Measurements from ENCODE around the gene HPX. TPM values are rescaled to one million over a fixed set of nuclear protein-coding genes. Genes with fewer than 3 reads are reported as not detected.

The HPX gene
- total and polyA plus RNA-seq, 2 of the 4 experiments (the other 2 are of a cell fraction): 0.36 to 1.4 TPM

GRCh38 chr11:6473451-6474412, 32.9 kb upstream of the HPX start, which contains the start of gene TRIM3:
Gene TRIM3 (minus strand): TSS chr11:6473941. CDS start chr11:6465695, 8,246 bp downstream.
- POLR2A ChIA-PET (ENCODE audit: unreplicated experiment): no interaction called here
- Histone ChIP-seq H4K20me1 (ENCODE audit: insufficient read depth, low read length) (0 out of 2 replicates have a peak, but pooled peaks cover 2% of the 10 kb centered on the region), H3K14ac (replicated peaks; ENCODE audit: low read depth, low read length) (peak within 1 kb of the TSS; percentile 95), H2BK120ac (ENCODE audit: low read depth, low read length) (peak within 1 kb of the TSS; percentile 77), H2BK5ac (ENCODE audit: low read depth, low read length, poor library complexity, severe bottlenecking) (peak within 1 kb of the TSS; percentile 74), H2BK15ac (ENCODE audit: low read depth, low read length) (0 out of 3 replicates have a peak within 1 kb of the TSS, but pooled peaks have one; percentile 7), H3K18ac (ENCODE audit: low read depth, low read length) (peak within 1 kb of the TSS; percentile 53), H4K5ac (ENCODE audit: low read depth, low read length) (peak within 1 kb of the TSS; percentile 82), H2AFZ (replicated peaks; ENCODE audit: low read length, poor library complexity) (peak within 1 kb of the TSS; percentile 98), H3K36me3 (ENCODE audit: control insufficient read depth, insufficient read depth, low read length) (peaks cover 23% of the 10 kb centered on the region), H2AK5ac (ENCODE audit: low read depth, low read length) (peak within 1 kb of the TSS; percentile 69), H2BK20ac (ENCODE audit: low read depth, low read length) (no peak within 1 kb of the TSS), H3K27me3 (ENCODE audit: control insufficient read depth, insufficient read depth, low read length) (no peaks in the 10 kb centered on the region), H4K8ac (ENCODE audit: low read depth in 2 of 2, low read length in 2 of 2) (peak within 1 kb of the TSS; percentile 74 to 87), H3K23ac (ENCODE audit: low read depth, low read length) (peak within 1 kb of the TSS; percentile 87), H2AK9ac (replicated peaks; ENCODE audit: low read depth, low read length, poor library complexity) (peak within 1 kb of the TSS; percentile 97), H3K9me1 (ENCODE audit: insufficient read depth, low read length) (peaks cover 17% of the 10 kb centered on the region), H3K56ac (ENCODE audit: extremely low read depth, insufficient read depth, low read length) (peak within 1 kb of the TSS; percentile 78; the same call in 1 of the 2 replicates), H3K79me1 (ENCODE audit: low read depth in 1 of 2, low read length in 2 of 2) (peaks cover 20 to 69% of the 10 kb centered on the region in 2 experiments), H3K27ac (ENCODE audit: insufficient read depth, low read length) (peak within 1 kb of the TSS; percentile 87), H3K4me2 (ENCODE audit: low read depth, low read length) (peak within 1 kb of the TSS; percentile 92), H3K4me3 (ENCODE audit: insufficient read depth, low read depth, low read length) (peak within 1 kb of the TSS; percentile 99), H3K4ac (ENCODE audit: low read depth, low read length) (peak within 1 kb of the TSS; percentile 74), H3K4me1 (ENCODE audit: control insufficient read depth, insufficient read depth, low read length) (peaks cover 6% of the 10 kb centered on the region), H3K9ac (ENCODE audit: low read depth, low read length) (peak within 1 kb of the TSS; percentile 82), H4K91ac (ENCODE audit: insufficient read depth, low read depth, low read length) (peak within 1 kb of the TSS; percentile 75), H3K9me3 (ENCODE audit: control insufficient read depth, insufficient read depth, low read length) (no peaks in the 10 kb centered on the region)
- dilution Hi-C loops (cut with HindIII; ENCODE audit: low sequenced_read_pairs, unreplicated experiment): no loop called here
- 0% methylated on average over 13 of the region's 87 CpGs; no CpG with 5 or more reads in 1 of the 2 experiments for WGBS, 2 experiments (ENCODE audit: extremely low coverage in 2 of 2, insufficient read length in 1 of 2)
- in situ Hi-C loops (cut with MboI; ENCODE audit: low sequenced_read_pairs): no loop called here
- CTCF ChIA-PET: no interaction called here
- BruUV-seq (replicated peaks): no TSS peak
- DNase-seq (peak; percentile 80), ATAC-seq (ENCODE audit: low read depth) (peak; percentile 90)
- intact Hi-C loops (cut with micrococcal nuclease): loop anchor here (1.0 kb wide), 2 partner anchors 139 to 151 kb away; partner anchors contain the start of gene TAF10
- TF ChIP-seq CHD1 (IDR thresholded peaks at IDR 0.05; ENCODE audit: low read depth, low read length): no peak
- TF ChIP-seq POLR2A (IDR thresholded peaks at IDR 0.05; ENCODE audit: low read depth, low read length): peak; percentile 81
- no peak for TF ChIP-seq RCOR1 (IDR thresholded peaks at IDR 0.05; ENCODE audit: insufficient replicate concordance, low read length)
- peak; percentile 51; the same call in 1 of the 2 replicates for TF ChIP-seq MAZ (IDR thresholded peaks at IDR 0.05; ENCODE audit: borderline replicate concordance, low read depth, low read length)
- TF ChIP-seq FOS (IDR thresholded peaks at IDR 0.05; ENCODE audit: low read depth, low read length): no peak
- TF ChIP-seq ELK1 (IDR thresholded peaks at IDR 0.05; ENCODE audit: borderline replicate concordance, low read depth, low read length): no peak
- TF ChIP-seq CEBPB (IDR thresholded peaks at IDR 0.05; ENCODE audit: low read depth, low read length): no peak
- peak; percentile 21; the same call in 1 of the 2 replicates for TF ChIP-seq MXI1 (IDR thresholded peaks at IDR 0.05; ENCODE audit: borderline replicate concordance, low read depth, low read length)
- no peak for TF ChIP-seq NFE2L2 (IDR thresholded peaks at IDR 0.05; ENCODE audit: low read depth, low read length)
- TF ChIP-seq RAD21 (IDR thresholded peaks at IDR 0.05; ENCODE audit: low read length): peak; percentile 16; the same call in 1 of the 2 replicates
- TF ChIP-seq RFX5 (IDR thresholded peaks at IDR 0.05; ENCODE audit: low read depth, low read length): no peak
- TF ChIP-seq USF2 (IDR thresholded peaks at IDR 0.05; ENCODE audit: low read depth, low read length): peak; percentile 70
- TF ChIP-seq MAFK (IDR thresholded peaks at IDR 0.05; ENCODE audit: low read depth, low read length): no peak
- peak; percentile 23; the same call in 1 of the 2 replicates for TF ChIP-seq SMC3 (IDR thresholded peaks at IDR 0.05; ENCODE audit: low read depth, low read length)
- peak; percentile 79 for TF ChIP-seq BHLHE40 (IDR thresholded peaks at IDR 0.05; ENCODE audit: low read depth, low read length)
